Left lung (tissue), 10 donors: Measurements from ENCODE around the gene GRM7. TPM values are rescaled to one million over a fixed set of nuclear protein-coding genes. Genes with fewer than 3 reads are reported as not detected.

Source experiments
- ATAC-seq: fragments of 200-7000 bp; cut with Tn5 transposase; one replicate; pipeline ENCODE4 v1.9.1; 2020; ENCODE audit warnings: moderate library complexity
- DNase-seq, 4 donors: peaks; one replicate each; pipeline ENCODE4 v3.0.0-alpha.2; 2013 to 2020
- H3K27ac ChIP-seq, 2 donors: fragments of 200-600 bp; sonication (generic) in 1 of 2; one replicate each; pipeline versions ENCODE4 v1.5.0 to v1.8.0; 2020 to 2021
- H3K27me3 ChIP-seq, 2 donors: fragments of 200-600 bp; sonication (generic) in 1 of 2; one replicate each; pipeline versions ENCODE4 v1.5.0 to v1.8.0; 2020 to 2021
- H3K36me3 ChIP-seq, 2 donors: fragments of 200-600 bp; sonication (generic) in 1 of 2; one replicate each; pipeline versions ENCODE4 v1.5.0 to v1.8.0; 2020 to 2021
- H3K4me1 ChIP-seq, 2 donors: fragments of 200-600 bp; one replicate each; pipeline ENCODE4 v1.8.0; 2021
- H3K4me3 ChIP-seq, 2 donors: fragments of 200-600 bp; sonication (generic) in 1 of 2; one replicate each; pipeline versions ENCODE4 v1.5.0 to v1.8.0; 2020 to 2021; ENCODE audit warnings: mild to moderate bottlenecking in 1 of 2
- H3K9me3 ChIP-seq, 2 donors: fragments of 200-600 bp; sonication (generic) in 1 of 2; one replicate each; pipeline versions ENCODE4 v1.5.0 to v1.8.0; 2020 to 2021
- intact Hi-C, 2 donors: fragments of 100-400 bp; cut with DNase I; formaldehyde crosslinking; loops; one replicate each; pipeline versions ENCODE4 v1.11.2 to v1.14.2; 2022
- polyA plus RNA-seq, 6 donors: library from polyadenylated mRNA; unstranded; fragments of 120-200 nt; gene quantifications; one replicate each; pipeline ENCODE4 v1.2.1, GENCODE V29; 2013; ENCODE audit not compliant: insufficient read length in 6 of 6
- total RNA-seq, 2 donors: library from RNA; stranded (reverse); fragmentation: NEBNext Ultra II Directional; extraction: Animal tissue kit (Norgen Biotek cat#: 25700); gene quantifications; one replicate each; pipeline ENCODE4 v1.2.1, GENCODE V29; 2021
- TF ChIP-seq, protein P1 (sequence below), 2 donors: fragments of 200-600 bp; sonication (generic) in 1 of 2; IDR thresholded peaks; one replicate each; pipeline versions ENCODE4 v1.5.0 to v1.8.0; 2021; ENCODE audit warnings: antibody characterized with exemption in 2 of 2
- donor health status: DM: no; HTN: yes; CAD: no.
- donor health status: DM: no; HTN: no; CAD: no.

The GRM7 gene
- total and polyA plus RNA-seq, 8 donors = 0.04 to 0.72 (median 0.27) TPM

- TF ChIP-seq, protein P1, sequence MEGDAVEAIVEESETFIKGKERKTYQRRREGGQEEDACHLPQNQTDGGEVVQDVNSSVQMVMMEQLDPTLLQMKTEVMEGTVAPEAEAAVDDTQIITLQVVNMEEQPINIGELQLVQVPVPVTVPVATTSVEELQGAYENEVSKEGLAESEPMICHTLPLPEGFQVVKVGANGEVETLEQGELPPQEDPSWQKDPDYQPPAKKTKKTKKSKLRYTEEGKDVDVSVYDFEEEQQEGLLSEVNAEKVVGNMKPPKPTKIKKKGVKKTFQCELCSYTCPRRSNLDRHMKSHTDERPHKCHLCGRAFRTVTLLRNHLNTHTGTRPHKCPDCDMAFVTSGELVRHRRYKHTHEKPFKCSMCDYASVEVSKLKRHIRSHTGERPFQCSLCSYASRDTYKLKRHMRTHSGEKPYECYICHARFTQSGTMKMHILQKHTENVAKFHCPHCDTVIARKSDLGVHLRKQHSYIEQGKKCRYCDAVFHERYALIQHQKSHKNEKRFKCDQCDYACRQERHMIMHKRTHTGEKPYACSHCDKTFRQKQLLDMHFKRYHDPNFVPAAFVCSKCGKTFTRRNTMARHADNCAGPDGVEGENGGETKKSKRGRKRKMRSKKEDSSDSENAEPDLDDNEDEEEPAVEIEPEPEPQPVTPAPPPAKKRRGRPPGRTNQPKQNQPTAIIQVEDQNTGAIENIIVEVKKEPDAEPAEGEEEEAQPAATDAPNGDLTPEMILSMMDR (IDR thresholded peaks at IDR 0.05) = no peak
- no peaks in the 10 kb centered on the region for H3K9me3 ChIP-seq
- no peaks in the 10 kb centered on the region for H3K27me3 ChIP-seq
- no peak overlapping the region for H3K4me3 ChIP-seq
- DNase-seq (no peak), ATAC-seq (no peak)
- H3K27ac ChIP-seq = no peak overlapping the region
- no peaks in the 10 kb centered on the region for H3K36me3 ChIP-seq
- no peaks in the 10 kb centered on the region for H3K4me1 ChIP-seq
- intact Hi-C loops = no loop called here
These were observed 746.8 kb downstream of the GRM7 start for GRCh38 chr3:7607676-7608075.

DNA sequence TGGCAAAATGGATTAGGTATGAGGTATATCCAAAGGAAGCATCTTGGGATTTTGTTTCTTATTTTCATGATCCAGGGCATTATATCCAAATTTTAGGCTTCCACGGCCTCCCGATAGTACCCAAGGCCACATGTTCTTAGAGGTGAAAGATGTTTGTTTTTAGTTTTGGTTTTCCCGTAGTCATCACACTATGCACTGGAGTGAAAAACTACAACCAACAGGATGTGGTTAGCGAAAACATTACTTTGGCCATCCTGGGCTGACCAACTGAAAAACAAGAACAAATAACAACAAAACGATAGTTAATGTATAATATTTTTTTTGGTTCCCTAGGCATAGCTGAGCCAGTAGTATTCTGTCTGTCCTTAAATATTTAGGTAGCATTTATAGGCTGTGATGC lies 749.7 kb downstream of the GRM7 start:
- Histone ChIP-seq H3K27ac (no peak overlapping the region), H3K27me3 (no peaks in the 10 kb centered on the region), H3K9me3 (no peaks in the 10 kb centered on the region), H3K4me3 (no peak overlapping the region), H3K4me1 (no peaks in the 10 kb centered on the region), H3K36me3 (no peaks in the 10 kb centered on the region)
- TF ChIP-seq, protein P1 (IDR thresholded peaks at IDR 0.05) = no peak
- intact Hi-C loops = no loop called here
- no peak for DNase-seq
- ATAC-seq = no peak

DNA sequence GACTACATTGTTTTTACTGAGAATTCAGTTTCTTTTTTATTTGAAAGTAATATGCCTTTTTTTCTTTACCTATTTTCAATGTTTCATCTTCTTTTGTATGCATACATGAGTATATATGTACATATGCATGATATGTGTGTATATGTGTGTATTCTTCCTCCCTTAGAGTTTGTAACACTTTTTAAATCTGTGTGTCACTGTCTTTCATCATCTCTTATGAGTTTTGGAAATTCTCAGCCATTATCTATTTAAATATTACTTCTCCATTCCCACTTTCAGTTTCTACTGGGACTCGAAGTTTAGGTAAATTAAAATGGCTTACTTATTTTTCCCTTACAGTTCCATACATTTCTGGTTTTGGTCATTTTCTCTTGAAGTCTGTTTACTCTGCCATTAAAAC lies 754.1 kb downstream of the GRM7 start:
- no peak for ATAC-seq
- Histone ChIP-seq H3K4me1 (no peaks in the 10 kb centered on the region), H3K9me3 (no peaks in the 10 kb centered on the region), H3K27ac (no peak overlapping the region), H3K36me3 (no peaks in the 10 kb centered on the region), H3K27me3 (no peaks in the 10 kb centered on the region), H3K4me3 (no peak overlapping the region)
- TF ChIP-seq, protein P1 (IDR thresholded peaks at IDR 0.05) = no peak
- intact Hi-C loops = no loop called here
- no peak for DNase-seq

DNA sequence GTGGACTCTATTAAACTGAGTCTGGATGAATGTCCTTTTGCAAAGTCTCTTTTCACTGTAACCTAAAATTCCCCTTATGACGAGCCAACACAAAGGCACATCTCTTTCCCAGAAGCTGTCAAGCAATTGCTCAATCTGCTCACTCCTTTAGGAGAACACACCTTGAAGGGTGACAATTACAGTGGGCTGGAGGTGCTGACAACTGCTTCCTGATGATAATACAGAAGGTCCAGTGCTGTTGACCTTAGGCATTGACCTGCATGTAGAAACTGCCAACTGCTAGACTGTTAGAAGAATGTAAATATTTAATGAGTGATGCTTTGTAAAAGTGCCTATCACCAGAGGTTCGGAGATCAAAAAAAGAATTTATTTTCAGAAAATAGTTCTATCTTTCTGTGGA lies 757.7 kb downstream of the GRM7 start:
- Histone ChIP-seq H3K4me1 (no peaks in the 10 kb centered on the region), H3K36me3 (no peaks in the 10 kb centered on the region), H3K27me3 (no peaks in the 10 kb centered on the region), H3K27ac (no peak overlapping the region), H3K9me3 (no peaks in the 10 kb centered on the region), H3K4me3 (no peak overlapping the region)
- no peak for DNase-seq
- TF ChIP-seq, protein P1 (IDR thresholded peaks at IDR 0.05) = no peak
- ATAC-seq = no peak
- intact Hi-C loops = no loop called here

GRCh38 chr3:7620401-7620800 lies 759.5 kb downstream of the GRM7 start:
- Histone ChIP-seq H3K4me1 (no peaks in the 10 kb centered on the region), H3K4me3 (no peak overlapping the region), H3K9me3 (no peaks in the 10 kb centered on the region), H3K36me3 (no peaks in the 10 kb centered on the region), H3K27me3 (no peaks in the 10 kb centered on the region), H3K27ac (no peak overlapping the region)
- DNase-seq = no peak
- intact Hi-C loops = no loop called here
- no peak for ATAC-seq
- TF ChIP-seq, protein P1 (IDR thresholded peaks at IDR 0.05) = no peak
